ENCODE measurements around the gene NAALADL2.

Gene NAALADL2

DNA sequence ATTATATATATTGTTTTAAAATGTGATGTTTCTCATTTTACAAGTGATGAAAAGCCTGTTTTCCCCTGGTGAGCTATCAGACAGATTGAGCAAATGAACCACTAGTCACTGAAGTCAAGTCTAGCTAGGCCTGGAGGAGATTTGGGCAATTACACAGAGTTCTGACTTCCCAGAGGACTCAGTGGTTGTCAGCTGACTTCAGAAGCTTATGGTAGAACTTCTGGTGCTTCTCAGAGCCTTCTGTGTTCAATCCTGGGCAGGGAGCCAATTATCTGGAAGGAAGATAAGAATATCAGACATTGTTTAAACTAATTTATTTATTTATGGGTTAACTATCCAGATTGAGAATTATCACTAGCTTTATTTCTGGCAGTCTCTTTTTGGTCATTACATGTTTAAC, 37.7 kb upstream of the NAALADL2 start:
- Histone ChIP-seq H3K4me3 (ENCODE audit: low read depth, low read length) (no peak overlapping the region), H3K27ac (no peak overlapping the region), H3K27me3 (replicated peaks) (no peaks in the 10 kb centered on the region), H3K36me3 (replicated peaks) (no peaks in the 10 kb centered on the region)
- TF ChIP-seq, protein P1, sequence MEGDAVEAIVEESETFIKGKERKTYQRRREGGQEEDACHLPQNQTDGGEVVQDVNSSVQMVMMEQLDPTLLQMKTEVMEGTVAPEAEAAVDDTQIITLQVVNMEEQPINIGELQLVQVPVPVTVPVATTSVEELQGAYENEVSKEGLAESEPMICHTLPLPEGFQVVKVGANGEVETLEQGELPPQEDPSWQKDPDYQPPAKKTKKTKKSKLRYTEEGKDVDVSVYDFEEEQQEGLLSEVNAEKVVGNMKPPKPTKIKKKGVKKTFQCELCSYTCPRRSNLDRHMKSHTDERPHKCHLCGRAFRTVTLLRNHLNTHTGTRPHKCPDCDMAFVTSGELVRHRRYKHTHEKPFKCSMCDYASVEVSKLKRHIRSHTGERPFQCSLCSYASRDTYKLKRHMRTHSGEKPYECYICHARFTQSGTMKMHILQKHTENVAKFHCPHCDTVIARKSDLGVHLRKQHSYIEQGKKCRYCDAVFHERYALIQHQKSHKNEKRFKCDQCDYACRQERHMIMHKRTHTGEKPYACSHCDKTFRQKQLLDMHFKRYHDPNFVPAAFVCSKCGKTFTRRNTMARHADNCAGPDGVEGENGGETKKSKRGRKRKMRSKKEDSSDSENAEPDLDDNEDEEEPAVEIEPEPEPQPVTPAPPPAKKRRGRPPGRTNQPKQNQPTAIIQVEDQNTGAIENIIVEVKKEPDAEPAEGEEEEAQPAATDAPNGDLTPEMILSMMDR (IDR thresholded peaks at IDR 0.05; ENCODE audit: low read depth, low read length, missing control alignments) = no peak
- in situ Hi-C loops (cut with HindIII; ENCODE audit: low pct_ligation_motif_present, low sequenced_read_pairs) = no loop called here
- DNase-seq = peak; percentile 31

GRCh38 chr3:174822320-174822719, 36.8 kb upstream of the NAALADL2 start:
- in situ Hi-C loops (cut with HindIII; ENCODE audit: low pct_ligation_motif_present, low sequenced_read_pairs) = no loop called here
- no peak for DNase-seq
- Histone ChIP-seq H3K4me3 (ENCODE audit: low read depth, low read length) (no peak overlapping the region), H3K36me3 (replicated peaks) (no peaks in the 10 kb centered on the region), H3K27me3 (replicated peaks) (no peaks in the 10 kb centered on the region), H3K27ac (no peak overlapping the region)
- TF ChIP-seq, protein P1 (IDR thresholded peaks at IDR 0.05; ENCODE audit: low read depth, low read length, missing control alignments) = no peak

GRCh38 chr3:174826069-174826468, 33.1 kb upstream of the NAALADL2 start:
- Histone ChIP-seq H3K27ac (no peak overlapping the region), H3K4me3 (ENCODE audit: low read depth, low read length) (no peak overlapping the region), H3K27me3 (replicated peaks) (no peaks in the 10 kb centered on the region), H3K36me3 (replicated peaks) (no peaks in the 10 kb centered on the region)
- TF ChIP-seq, protein P1 (IDR thresholded peaks at IDR 0.05; ENCODE audit: low read depth, low read length, missing control alignments) = no peak
- DNase-seq = no peak
- in situ Hi-C loops (cut with HindIII; ENCODE audit: low pct_ligation_motif_present, low sequenced_read_pairs) = no loop called here

DNA sequence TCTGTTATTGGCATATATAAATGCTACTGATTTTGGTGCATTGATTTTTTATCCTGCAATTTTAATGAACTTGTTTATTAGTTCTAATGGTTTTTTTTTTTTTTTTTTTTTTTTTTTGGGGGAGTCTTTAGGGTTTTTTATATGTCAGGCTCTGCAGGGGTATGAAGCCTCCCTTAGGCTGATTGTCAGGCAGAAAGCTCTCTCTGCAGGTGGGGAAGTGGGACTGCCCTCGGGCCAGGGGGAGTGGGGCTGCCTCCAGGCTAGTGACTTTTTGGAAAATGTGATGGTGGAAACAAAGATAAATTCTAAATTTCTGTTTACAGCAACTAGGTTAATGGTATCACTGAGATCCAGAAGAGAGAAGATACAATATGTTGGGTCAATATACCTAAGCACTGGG, 14.4 kb upstream of the NAALADL2 start:
- Histone ChIP-seq H3K36me3 (replicated peaks) (no peaks in the 10 kb centered on the region), H3K27ac (no peak overlapping the region), H3K4me3 (ENCODE audit: low read depth, low read length) (no peak overlapping the region), H3K27me3 (replicated peaks) (no peaks in the 10 kb centered on the region)
- in situ Hi-C loops (cut with HindIII; ENCODE audit: low pct_ligation_motif_present, low sequenced_read_pairs) = no loop called here
- no peak for DNase-seq
- TF ChIP-seq, protein P1 (IDR thresholded peaks at IDR 0.05; ENCODE audit: low read depth, low read length, missing control alignments) = no peak

GRCh38 chr3:174846055-174846454, 13.1 kb upstream of the NAALADL2 start:
- in situ Hi-C loops (cut with HindIII; ENCODE audit: low pct_ligation_motif_present, low sequenced_read_pairs) = no loop called here
- H3K4me3 ChIP-seq (ENCODE audit: low read depth, low read length) = no peak overlapping the region
- no peaks in the 10 kb centered on the region for H3K27me3 ChIP-seq (replicated peaks)
- H3K36me3 ChIP-seq (replicated peaks) = no peaks in the 10 kb centered on the region
- TF ChIP-seq, protein P1 (IDR thresholded peaks at IDR 0.05; ENCODE audit: low read depth, low read length, missing control alignments) = no peak
- no peak overlapping the region for H3K27ac ChIP-seq
- no peak for DNase-seq

- Histone ChIP-seq H3K4me3 (ENCODE audit: low read depth, low read length) (no peak overlapping the region), H3K27me3 (replicated peaks) (no peaks in the 10 kb centered on the region), H3K36me3 (replicated peaks) (no peaks in the 10 kb centered on the region), H3K27ac (no peak overlapping the region)
- in situ Hi-C loops (cut with HindIII; ENCODE audit: low pct_ligation_motif_present, low sequenced_read_pairs) = no loop called here
- TF ChIP-seq, protein P1 (IDR thresholded peaks at IDR 0.05; ENCODE audit: low read depth, low read length, missing control alignments) = no peak
- no peak for DNase-seq
These were observed 4.1 kb upstream of the NAALADL2 start for GRCh38 chr3:174854987-174855386.
